Activated CD4-positive, CD25-positive, alpha-beta regulatory T cell (primary cell): ENCODE measurements around the gene CCDC34.
A peak's percentile ranks its signal among the peaks of the same experiment; 100 is the strongest.

Experiments
- DNase-seq, 4 experiments: peaks; one replicate each; lab custom pipeline; 2025; lab: John Stamatoyannopoulos, UW

CCDC34 gene

DNA sequence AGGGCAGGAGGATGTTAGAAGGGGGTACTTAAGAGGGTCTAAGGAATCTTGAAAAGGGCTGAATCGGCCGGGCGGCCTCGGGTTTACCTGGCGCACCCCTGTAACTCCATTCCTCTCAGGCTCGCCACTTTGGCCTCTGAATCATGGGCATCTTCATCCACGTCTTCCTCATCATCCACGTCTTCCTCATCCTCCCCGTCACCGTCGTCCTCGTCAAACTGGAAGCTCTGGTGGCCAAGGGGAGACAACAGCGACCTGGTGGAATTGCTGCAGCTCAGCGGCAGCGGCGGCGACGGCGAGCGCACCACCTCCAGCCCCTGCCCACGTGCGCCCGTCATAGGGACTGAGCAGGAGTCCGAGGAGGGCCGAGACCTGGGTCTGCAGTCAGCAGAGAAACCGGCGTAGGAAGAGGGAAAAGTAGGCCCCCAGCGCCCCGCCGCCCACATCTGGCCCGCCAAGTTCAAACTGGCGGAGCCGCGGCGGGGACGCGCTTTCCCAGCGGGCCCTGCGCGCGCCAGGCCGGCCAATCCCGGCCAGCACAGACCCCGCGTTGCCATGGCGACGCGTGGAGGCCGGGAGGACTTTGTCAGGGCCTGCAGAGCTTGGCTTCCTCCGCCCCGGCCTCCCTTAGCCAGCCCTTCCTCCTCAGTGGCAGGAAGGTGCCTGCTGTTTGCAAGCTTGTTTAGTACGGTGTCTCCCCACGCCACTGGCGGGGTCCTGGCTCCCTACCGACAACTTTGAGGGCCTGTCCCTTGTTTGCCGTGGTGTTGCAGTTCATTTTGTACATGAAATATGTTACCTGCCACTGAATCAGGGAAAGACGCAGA, at the start of gene CCDC34:
Gene CCDC34, minus strand, starts transcription at position 467 of the 827 bp plus-strand sequence. Its CDS starts 21 bp downstream, at position 446.
- DNase-seq: peak; percentile 63 to 83 (median 79)

DNA sequence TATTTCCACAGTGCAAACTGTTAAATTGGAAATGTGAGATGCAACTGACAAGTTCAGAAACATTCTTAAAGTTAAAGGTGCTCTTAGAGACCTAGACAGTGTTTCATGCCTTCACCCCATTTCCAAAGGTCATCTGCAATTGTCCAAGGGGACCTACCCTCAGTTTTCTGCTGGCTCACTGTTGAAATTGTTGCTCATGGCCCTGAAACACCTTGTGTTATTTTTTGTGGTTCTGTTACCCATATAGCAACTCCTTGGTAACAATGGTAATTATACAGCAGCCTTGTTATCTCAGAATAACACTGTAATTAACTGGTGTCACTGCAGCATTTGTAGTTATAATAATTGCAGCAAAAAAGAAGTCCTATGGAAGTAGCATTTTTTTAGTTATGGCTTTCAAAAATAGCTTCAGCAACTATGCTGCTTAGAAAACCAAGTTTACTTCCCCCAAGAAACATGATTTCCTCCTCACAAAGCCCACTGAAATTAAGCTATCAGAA, 49.2 kb upstream of the CCDC34 start:
- DNase-seq: no peak

DNA sequence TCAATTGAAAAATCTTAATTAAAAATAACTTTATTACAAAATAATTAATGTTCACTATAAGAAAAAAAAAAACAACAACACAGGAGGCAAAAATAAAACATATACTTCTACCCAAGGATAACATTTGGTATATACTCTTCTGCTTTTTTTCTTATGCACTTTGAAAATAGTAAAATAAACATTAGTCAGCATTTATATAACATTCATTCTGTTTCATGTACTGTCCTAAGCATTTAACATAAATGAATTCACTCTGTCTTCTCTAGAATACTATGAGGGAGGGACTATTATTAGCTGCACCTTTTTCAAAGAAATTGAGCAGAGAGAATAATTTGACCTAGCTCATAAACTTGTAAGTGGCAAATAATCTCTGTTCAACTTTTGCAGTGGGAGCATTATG, 48.3 kb upstream of the CCDC34 start:
- DNase-seq: no peak

- no peak for DNase-seq
These were observed 47.3 kb upstream of the CCDC34 start for GRCh38 chr11:27410272-27410671.

GRCh38 chr11:27409742-27410141, 46.7 kb upstream of the CCDC34 start:
- no peak for DNase-seq

DNA sequence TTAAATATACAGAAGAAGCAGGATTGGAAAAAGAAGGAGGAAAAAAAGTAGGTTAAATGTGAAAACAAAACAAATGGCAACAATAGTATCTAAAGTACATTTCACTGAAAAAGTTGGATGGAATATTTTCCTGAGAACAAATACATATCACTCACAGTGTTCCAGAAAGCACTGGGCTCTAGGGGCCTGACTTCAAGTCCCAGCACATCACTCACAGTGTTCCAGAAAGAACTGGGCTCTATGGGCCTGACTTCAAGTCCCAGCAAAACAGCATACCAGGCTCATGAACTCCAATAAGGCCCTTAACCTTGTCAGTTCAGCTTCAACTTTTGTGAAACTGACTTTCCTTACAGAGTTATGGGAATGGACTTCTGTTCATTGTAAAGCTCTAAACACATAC, 46.0 kb upstream of the CCDC34 start:
- no peak for DNase-seq

DNA sequence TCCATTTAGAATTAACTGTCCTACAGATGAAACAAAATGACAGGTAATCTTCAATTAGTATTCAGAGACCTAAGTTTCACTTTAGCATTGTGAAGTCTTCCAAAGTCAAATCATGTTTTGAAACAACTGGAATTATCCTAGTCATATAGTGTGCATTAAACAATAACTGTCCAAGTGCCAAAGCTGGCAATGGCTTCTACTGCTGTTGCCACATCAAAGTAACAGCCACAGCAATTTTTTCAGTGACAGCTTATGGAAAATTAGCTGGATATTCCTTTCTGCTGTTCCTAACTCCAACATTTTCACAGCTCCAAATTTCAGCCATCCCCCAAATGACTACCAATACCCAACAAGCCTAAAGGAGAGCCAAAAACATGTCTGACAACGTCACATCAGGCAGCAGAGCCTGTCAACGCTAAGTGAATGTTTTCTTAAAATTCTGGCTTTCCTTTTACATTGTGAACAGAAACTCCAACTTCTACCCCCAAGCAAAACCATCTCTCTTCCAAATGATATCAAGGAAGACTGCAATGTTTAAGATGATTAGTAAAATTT, 45.3 kb upstream of the CCDC34 start:
- no peak for DNase-seq

GRCh38 chr11:27406498-27407354, 43.7 kb upstream of the CCDC34 start:
- DNase-seq: no peak

- DNase-seq: no peak
These were observed 42.1 kb upstream of the CCDC34 start for GRCh38 chr11:27405134-27405533.

DNA sequence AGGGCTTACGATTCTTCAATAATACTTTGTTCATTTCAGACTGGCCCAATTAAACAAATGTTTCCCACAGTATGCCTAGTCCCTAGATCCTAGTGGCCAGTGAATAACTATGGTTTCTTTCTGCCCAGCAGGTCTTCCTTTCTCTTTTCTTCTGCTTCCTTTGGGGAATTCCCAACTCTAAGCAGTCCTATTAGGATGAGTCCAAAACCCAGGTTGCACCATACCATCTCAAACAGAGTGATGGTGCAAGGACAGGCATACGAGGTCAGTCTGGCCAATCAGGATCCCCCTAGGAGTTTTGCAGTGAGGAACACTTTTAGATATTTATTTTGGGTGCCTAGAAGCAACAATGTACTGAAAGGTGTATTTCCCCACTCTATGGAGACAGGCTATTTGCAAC, 41.4 kb upstream of the CCDC34 start:
- DNase-seq: no peak

DNA sequence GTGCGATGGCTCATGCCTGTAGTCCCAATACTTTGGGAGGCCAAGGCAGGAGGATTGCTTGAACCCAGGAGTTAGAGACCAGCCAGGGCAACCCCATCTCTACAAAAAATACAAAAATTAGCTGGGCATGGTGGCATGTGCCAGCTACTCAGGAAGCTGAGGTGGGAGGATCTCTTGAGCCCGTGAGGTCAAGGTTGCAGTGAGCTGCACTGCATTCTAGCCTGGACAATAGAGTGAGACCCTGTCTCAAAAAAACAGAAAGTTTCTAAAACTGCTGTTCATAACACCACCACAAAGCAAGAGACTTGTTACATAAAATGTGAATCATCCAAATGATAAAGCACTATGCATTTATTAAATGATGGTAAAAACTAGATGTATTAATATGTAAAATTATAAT, 40.2 kb upstream of the CCDC34 start:
- no peak for DNase-seq

GRCh38 chr11:27402450-27402849, 39.4 kb upstream of the CCDC34 start:
- no peak for DNase-seq

DNA sequence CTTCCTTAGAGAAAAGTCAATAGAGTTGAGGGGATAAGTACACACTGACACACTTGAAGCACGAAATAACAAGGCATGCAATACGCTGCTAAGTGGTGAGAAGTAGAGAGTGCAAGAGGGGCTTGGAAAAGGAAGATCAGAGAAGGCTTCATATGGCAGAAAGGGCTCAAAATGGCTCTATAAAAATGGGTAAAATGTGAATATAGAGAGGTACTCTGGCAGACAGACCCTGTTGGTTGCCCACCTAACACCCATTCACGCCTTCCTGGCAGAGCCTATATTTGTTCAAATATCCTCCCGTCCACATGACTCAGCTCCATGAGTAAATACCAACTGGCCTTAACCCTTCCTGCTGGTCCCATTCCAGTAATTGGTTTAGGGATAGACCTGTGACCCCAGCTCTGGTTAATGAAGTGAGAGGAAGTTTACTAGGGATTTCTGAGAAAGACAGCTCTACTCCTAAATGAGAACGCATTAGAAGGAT, 38.9 kb upstream of the CCDC34 start:
- no peak for DNase-seq

DNA sequence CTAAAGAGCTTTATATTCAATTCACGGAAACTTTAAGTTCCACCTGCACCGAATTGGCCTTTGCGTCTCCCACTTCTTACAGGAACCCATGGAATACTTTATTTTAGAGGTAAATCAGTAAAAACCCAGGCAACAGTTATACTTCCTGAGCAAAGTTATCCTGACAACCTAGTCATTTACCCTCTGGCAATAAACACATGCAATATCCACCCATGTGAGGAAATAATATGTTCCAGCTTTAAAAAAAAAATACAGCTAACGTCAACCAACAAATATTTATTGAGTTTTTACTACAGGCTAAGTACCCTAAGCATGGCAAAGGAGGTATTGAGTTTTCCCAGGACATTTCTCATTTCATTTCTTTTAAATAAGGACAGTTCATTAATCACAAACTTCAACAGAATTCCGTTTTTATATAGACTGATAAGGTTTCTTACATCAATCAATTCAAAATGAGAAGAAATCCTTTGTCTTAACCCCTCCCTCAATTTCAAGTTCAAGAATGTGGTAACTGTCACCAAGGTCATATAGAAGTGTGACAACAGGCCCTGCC, 38.3 kb upstream of the CCDC34 start:
- DNase-seq: no peak

GRCh38 chr11:27398400-27398770, 35.4 kb upstream of the CCDC34 start:
- DNase-seq: no peak

- DNase-seq: no peak
These were observed 34.8 kb upstream of the CCDC34 start for GRCh38 chr11:27397624-27398399.

- no peak for DNase-seq
These were observed 33.3 kb upstream of the CCDC34 start for GRCh38 chr11:27396259-27396839.

DNA sequence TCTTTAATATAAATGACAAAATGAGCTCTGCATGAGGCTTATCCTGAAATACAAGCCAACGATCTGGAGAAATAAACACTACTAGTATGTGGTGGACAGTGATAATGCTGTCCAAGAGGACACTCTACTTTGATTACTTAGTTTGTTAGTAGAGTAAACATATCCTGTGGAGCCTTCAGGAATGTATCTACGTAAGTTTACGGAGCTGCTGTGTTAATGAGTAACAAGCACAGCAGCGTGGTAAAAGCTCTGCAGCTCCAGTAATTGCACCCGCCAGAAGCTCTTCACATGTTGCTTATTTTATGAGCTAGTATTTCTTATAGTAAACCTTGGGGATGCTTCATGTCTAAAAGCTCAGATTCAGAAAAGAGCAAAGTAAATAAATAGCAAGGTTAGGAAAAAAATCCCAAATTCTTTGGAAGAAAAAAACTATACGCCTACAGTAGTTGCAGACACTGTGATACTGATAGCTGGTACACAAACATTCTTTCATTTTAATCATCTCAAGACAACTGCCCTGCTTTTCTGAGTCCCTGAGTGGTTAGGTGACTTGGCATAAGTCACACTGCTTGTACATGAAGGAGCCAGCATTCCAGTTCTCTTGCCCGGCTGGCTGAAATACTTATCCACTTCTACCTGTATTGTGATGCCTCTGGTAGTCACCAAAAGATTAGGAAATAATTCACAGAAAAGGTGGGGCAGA, 32.7 kb upstream of the CCDC34 start:
- no peak for DNase-seq

DNA sequence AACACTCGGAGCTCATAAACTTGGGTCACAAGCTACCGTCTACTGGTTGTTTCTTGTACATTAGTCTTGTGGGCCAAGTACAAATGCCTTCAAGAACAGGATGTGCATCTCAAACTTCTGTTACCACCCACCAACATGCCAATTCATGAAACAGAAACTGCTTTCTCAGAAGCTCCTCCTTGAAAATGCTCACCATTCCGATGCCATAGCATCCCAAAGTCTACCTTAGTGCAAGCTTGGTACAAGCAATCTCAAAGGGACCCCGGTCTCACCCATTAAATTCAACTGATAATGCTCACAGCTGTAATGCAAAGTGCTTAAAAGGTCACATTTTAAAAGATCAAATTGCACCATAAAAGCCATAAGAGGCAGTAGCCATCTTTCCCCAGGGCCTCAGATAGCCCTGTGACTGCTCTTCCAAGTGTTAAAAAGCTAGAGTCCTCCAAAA, 31.8 kb upstream of the CCDC34 start:
- DNase-seq: no peak
